CD4-positive, alpha-beta T cell (primary cell): ENCODE data around the gene FOXD1. TPM values are rescaled to one million over a fixed set of nuclear protein-coding genes. Genes with fewer than 3 reads are reported as not detected.
"Not testable (repeated sequence)": the region's sequence is repeated elsewhere in the genome, so short reads cannot be mapped to it uniquely, and the experiment has no call there.

ENCODE experiments used
- ATAC-seq: fragments of 200-7000 bp; cut with Tn5 transposase; one replicate; pipeline ENCODE4 v1.10.0; 2022; ENCODE audit warnings: mild to moderate bottlenecking; ENCODE audit not compliant: poor library complexity
- CTCF ChIA-PET: fragments of 350-600 bp; sonication (Branson Sonifier 250); formaldehyde crosslinking; loops from one replicate; lab custom pipeline; 2021; ENCODE audit warnings: antibody characterized with exemption, inconsistent platforms; lab: Charles Lee
- POLR2A ChIA-PET: fragments of 350-600 bp; sonication (Branson Sonifier 250); formaldehyde crosslinking; loops from one replicate; lab custom pipeline; 2021; ENCODE audit warnings: antibody characterized with exemption, inconsistent platforms; lab: Charles Lee
- DNase-seq, 14 experiments: peaks; one replicate each; pipeline ENCODE4 v3.0.0-alpha.2; 2013 to 2020; ENCODE audit warnings: mixed read lengths in 2 of 14
- H3K27ac ChIP-seq, 2 donors: one replicate each; pipeline versions ENCODE4 v1.5.1 to v1.7.0; 2013; ENCODE audit warnings: low read length in 2 of 2, low read depth in 1 of 2, mild to moderate bottlenecking in 1 of 2
- H3K27me3 ChIP-seq, 2 experiments: 1 replicate in 1 of 2; 2 replicates in 1 of 2; pipeline versions ENCODE4 v1.6.1 to v1.7.0; 2013; ENCODE audit warnings: low read length in 2 of 2, control low read depth in 1 of 2, mild to moderate bottlenecking in 1 of 2, moderate library complexity in 1 of 2; ENCODE audit not compliant: insufficient read depth in 2 of 2, control insufficient read depth in 1 of 2
- H3K36me3 ChIP-seq: one replicate; pipeline ENCODE4 v1.6.1; 2013; ENCODE audit warnings: low read length, control low read depth; ENCODE audit not compliant: insufficient read depth
- H3K4me1 ChIP-seq: one replicate; pipeline ENCODE4 v1.6.1; 2013; ENCODE audit warnings: low read length, control low read depth; ENCODE audit not compliant: insufficient read depth
- H3K4me3 ChIP-seq: one replicate; pipeline ENCODE4 v1.5.1; 2013; ENCODE audit warnings: mild to moderate bottlenecking, low read length, moderate library complexity
- H3K9me3 ChIP-seq, 2 experiments: 1 replicate in 1 of 2; 2 replicates in 1 of 2; pipeline versions ENCODE4 v1.6.1 to v1.7.0; 2013; ENCODE audit warnings: low read length in 2 of 2, mild to moderate bottlenecking in 2 of 2, control low read depth in 1 of 2, moderate library complexity in 1 of 2; ENCODE audit not compliant: control insufficient read depth in 1 of 2, insufficient read depth in 1 of 2
- H3K27ac Mint-ChIP-seq: one replicate; pipeline ENCODE4 v1.8.0; 2020; ENCODE audit warnings: mixed read lengths
- H3K27me3 Mint-ChIP-seq: one replicate; pipeline ENCODE4 v1.8.0; 2021; ENCODE audit warnings: mixed read lengths
- H3K36me3 Mint-ChIP-seq: one replicate; pipeline ENCODE4 v1.8.0; 2021; ENCODE audit warnings: low read depth, mixed read lengths
- H3K4me1 Mint-ChIP-seq: one replicate; pipeline ENCODE4 v1.8.0; 2021; ENCODE audit warnings: low read depth, mixed read lengths
- H3K4me3 Mint-ChIP-seq: one replicate; pipeline ENCODE4 v1.8.0; 2020; ENCODE audit warnings: mild to moderate bottlenecking, mixed read lengths
- H3K9me3 Mint-ChIP-seq: one replicate; pipeline ENCODE4 v1.8.0; 2020; ENCODE audit warnings: mixed read lengths
- intact Hi-C, 2 experiments: fragments of 100-400 bp; cut with DNase I in 1 of 2; cut with micrococcal nuclease in 1 of 2; formaldehyde crosslinking; loops; one replicate each; pipeline versions ENCODE4 v1.15.1 to v1.9.0; 2023 to 2025; cut with DNase I, micrococcal nuclease
- total RNA-seq, 174 experiments: library from RNA in 2 of 174; stranded (reverse) in 2 of 174; gene quantifications; one replicate each; pipeline ENCODE4 v1.2.3 and lab custom pipeline; 2021 to 2026
- TF ChIP-seq, protein P1 (sequence below): fragments of 200-600 bp; IDR thresholded peaks from one replicate; pipeline ENCODE4 v1.8.0; 2022; ENCODE audit warnings: antibody characterized with exemption, mild to moderate bottlenecking

Gene FOXD1
- total RNA-seq, 2 experiments from 2014 or later: not detected

DNA sequence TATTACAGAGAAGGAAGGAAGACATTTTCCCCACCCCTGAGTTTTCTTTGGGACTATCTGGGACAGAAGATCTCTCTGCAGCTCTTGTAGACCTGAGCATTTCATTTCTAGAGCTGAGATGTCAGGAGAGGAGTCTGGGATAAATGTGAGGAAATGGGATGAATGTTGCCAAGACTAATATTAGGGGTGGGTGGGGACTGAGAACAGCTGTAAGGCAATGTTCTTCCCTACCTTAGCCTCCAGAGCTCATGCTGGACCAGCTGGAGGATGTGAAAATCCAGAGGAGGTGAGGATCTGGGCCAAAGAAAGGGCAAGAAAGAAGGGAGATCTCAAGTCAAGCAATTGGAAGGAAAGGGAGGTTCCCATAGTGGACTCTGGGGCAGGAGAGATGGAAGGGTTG is 23.1 kb upstream of the FOXD1 start:
- no peaks in the 10 kb centered on the region for H3K4me1 ChIP-seq
- peaks cover 3 to 11% of the 10 kb centered on the region in 2 experiments for H3K27me3 ChIP-seq

DNA sequence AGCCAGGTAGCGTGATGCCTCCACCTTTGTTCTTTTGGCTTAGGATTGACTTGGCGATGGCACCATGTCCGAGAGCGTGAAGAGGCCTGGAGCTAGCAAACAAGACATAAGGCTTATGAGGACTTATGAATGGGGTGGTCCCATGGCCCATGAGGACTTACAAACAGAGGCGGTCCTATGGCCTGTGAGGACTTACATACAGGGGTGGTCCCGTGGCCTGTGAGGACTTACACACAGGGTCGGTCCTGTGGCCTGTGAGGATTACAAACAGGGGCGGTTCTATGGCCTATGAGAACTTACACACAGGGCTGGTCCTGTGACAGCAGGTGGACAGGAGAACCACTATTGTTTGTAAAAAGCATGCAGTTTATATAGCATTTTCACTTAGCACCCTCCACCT is 21.3 kb upstream of the FOXD1 start:
- DNase-seq: no peak
- H3K4me3 ChIP-seq: no peak overlapping the region
- no peaks in the 10 kb centered on the region for H3K4me1 Mint-ChIP-seq
- no peak overlapping the region for H3K27ac Mint-ChIP-seq
- H3K9me3 ChIP-seq: no peaks in the 10 kb centered on the region
- ChIA-PET POLR2A (no interaction called here), CTCF (no interaction called here)
- no peak overlapping the region for H3K4me3 Mint-ChIP-seq
- H3K36me3 ChIP-seq: no peaks in the 10 kb centered on the region
- no peak for ATAC-seq
- no peaks in the 10 kb centered on the region for H3K4me1 ChIP-seq
- H3K36me3 Mint-ChIP-seq: no peaks in the 10 kb centered on the region
- TF ChIP-seq, protein P1, sequence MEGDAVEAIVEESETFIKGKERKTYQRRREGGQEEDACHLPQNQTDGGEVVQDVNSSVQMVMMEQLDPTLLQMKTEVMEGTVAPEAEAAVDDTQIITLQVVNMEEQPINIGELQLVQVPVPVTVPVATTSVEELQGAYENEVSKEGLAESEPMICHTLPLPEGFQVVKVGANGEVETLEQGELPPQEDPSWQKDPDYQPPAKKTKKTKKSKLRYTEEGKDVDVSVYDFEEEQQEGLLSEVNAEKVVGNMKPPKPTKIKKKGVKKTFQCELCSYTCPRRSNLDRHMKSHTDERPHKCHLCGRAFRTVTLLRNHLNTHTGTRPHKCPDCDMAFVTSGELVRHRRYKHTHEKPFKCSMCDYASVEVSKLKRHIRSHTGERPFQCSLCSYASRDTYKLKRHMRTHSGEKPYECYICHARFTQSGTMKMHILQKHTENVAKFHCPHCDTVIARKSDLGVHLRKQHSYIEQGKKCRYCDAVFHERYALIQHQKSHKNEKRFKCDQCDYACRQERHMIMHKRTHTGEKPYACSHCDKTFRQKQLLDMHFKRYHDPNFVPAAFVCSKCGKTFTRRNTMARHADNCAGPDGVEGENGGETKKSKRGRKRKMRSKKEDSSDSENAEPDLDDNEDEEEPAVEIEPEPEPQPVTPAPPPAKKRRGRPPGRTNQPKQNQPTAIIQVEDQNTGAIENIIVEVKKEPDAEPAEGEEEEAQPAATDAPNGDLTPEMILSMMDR: no peak
- H3K9me3 Mint-ChIP-seq: no peaks in the 10 kb centered on the region
- H3K27me3 Mint-ChIP-seq: peaks cover 37% of the 10 kb centered on the region
- peaks cover 3 to 15% of the 10 kb centered on the region in 2 experiments for H3K27me3 ChIP-seq
- H3K27ac ChIP-seq: no peak overlapping the region
- intact Hi-C loops: no loop called here

More for the DNA sequence above, 23.1 kb upstream of the FOXD1 start:
- no peaks in the 10 kb centered on the region for H3K9me3 Mint-ChIP-seq
- H3K4me1 Mint-ChIP-seq: no peaks in the 10 kb centered on the region
- Histone ChIP-seq H3K27ac (no peak overlapping the region), H3K4me3 (no peak overlapping the region), H3K9me3 (no peaks in the 10 kb centered on the region), H3K36me3 (no peaks in the 10 kb centered on the region)
- H3K4me3 Mint-ChIP-seq: no peak overlapping the region
- ATAC-seq (no peak), DNase-seq (no peak)
- no peaks in the 10 kb centered on the region for H3K36me3 Mint-ChIP-seq
- CTCF ChIA-PET: no interaction called here
- intact Hi-C loops: no loop called here
- TF ChIP-seq, protein P1: no peak
- no peak overlapping the region for H3K27ac Mint-ChIP-seq
- POLR2A ChIA-PET: no interaction called here
- peaks cover 34% of the 10 kb centered on the region for H3K27me3 Mint-ChIP-seq

DNA sequence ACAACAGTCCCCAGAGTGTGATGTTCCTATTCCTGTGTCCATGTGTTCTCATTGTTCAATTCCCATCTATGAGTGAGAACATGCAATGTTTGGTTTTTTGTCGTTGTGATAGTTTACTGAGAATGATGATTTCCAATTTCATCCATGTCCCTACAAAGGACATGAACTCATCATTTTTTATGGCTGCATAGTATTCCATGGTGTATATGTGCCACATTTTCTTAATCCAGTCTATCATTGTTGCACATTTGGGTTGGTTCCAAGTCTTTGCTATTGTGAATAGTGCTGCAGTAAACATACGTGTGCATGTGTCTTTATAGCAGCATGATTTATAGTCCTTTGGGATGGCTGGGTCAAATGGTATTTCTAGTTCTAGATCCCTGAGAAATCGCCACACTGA is 20.1 kb upstream of the FOXD1 start:
- H3K4me1 Mint-ChIP-seq, H3K36me3 ChIP-seq, H3K27ac ChIP-seq, H3K9me3 Mint-ChIP-seq, POLR2A ChIA-PET, H3K4me3 Mint-ChIP-seq, DNase-seq, H3K36me3 Mint-ChIP-seq, H3K4me1 ChIP-seq, intact Hi-C loops, H3K9me3 ChIP-seq, H3K4me3 ChIP-seq, CTCF ChIA-PET, H3K27ac Mint-ChIP-seq, ATAC-seq: not testable (repeated sequence)
- H3K27me3 ChIP-seq: peaks cover 3 to 15% of the 10 kb centered on the region in 2 experiments
- H3K27me3 Mint-ChIP-seq: peaks cover 49% of the 10 kb centered on the region
